ENCODE results near the gene CCDC12. TPM values are rescaled to one million over a fixed set of nuclear protein-coding genes. Genes with fewer than 3 reads are reported as not detected.

The CCDC12 gene
- total and polyA plus RNA-seq, 2 donors (not counting 1 experiment from before 2014, with no cell fraction given) = 84.0 to 97.3 TPM

- Histone ChIP-seq H2AFZ (ENCODE audit: insufficient read depth, low read depth, low read length, poor library complexity, severe bottlenecking) (no peak overlapping the region), H3K4me2 (replicated peaks; ENCODE audit: low read depth, low read length, poor library complexity, severe bottlenecking) (no peak overlapping the region), H3K36me3 (replicated peaks in 1 of 2; ENCODE audit: control extremely low read depth in 1 of 2, control insufficient read depth in 1 of 2, extremely low read depth in 1 of 2, insufficient read depth in 2 of 2, low read length in 1 of 2) (peaks cover 0 to 57% of the 10 kb centered on the region in 2 experiments), H4K20me1 (ENCODE audit: control insufficient read depth, insufficient read depth, low read length, poor library complexity, severe bottlenecking) (no peaks in the 10 kb centered on the region), H3K27ac (ENCODE audit: low read length in 2 of 2) (no peak overlapping the region), H3K9me3 (ENCODE audit: control extremely low read depth in 1 of 3, control insufficient read depth in 2 of 3, insufficient read depth in 1 of 3, low read length in 2 of 3) (no peaks in the 10 kb centered on the region), H3K9ac (ENCODE audit: low read length) (no peak overlapping the region), H3K79me2 (ENCODE audit: control insufficient read depth, insufficient read depth, low read length) (no peaks in the 10 kb centered on the region), H3K4me1 (ENCODE audit: control insufficient read depth in 2 of 2, insufficient read depth in 2 of 2, low read length in 2 of 2) (peaks cover 6 to 17% of the 10 kb centered on the region in 2 donors), H3K27me3 (replicated peaks in 1 of 4; ENCODE audit: control extremely low read depth in 1 of 4, control insufficient read depth in 3 of 4, insufficient read depth in 4 of 4, low read length in 3 of 4) (no peaks in the 10 kb centered on the region), H3K4me3 (ENCODE audit: control extremely low read depth in 1 of 5, extremely low read depth in 1 of 5, insufficient read depth in 1 of 5, low read depth in 2 of 5, low read length in 4 of 5) (no peak overlapping the region)
- H3K4me1 Mint-ChIP-seq = peaks cover 9% of the 10 kb centered on the region
- ChIA-PET POLR2A (no interaction called here), CTCF (interaction anchor here (0.6 kb wide), 1 partner anchor 22 kb away, joined by 3 read pairs; no protein-coding TSS in a partner anchor)
- TF ChIP-seq CTCF (IDR thresholded peaks at IDR 0.05) (no peak), EZH2 (IDR thresholded peaks at IDR 0.05; ENCODE audit: borderline replicate concordance, insufficient read depth, low read depth, low read length, poor library complexity, severe bottlenecking) (no peak)
- no peaks in the 10 kb centered on the region for H3K9me3 Mint-ChIP-seq (ENCODE audit: insufficient read depth)
- ATAC-seq (ENCODE audit: low read depth) (no peak), DNase-seq (no peak)
- no peak overlapping the region for H3K27ac Mint-ChIP-seq
- H3K4me3 Mint-ChIP-seq = no peak overlapping the region
- H3K27me3 Mint-ChIP-seq = no peaks in the 10 kb centered on the region
- intact Hi-C loops (cut with micrococcal nuclease) = loop anchor here (5.0 kb wide), 1 partner anchor 313 kb away; the partner anchor contains the start of gene ALS2CL
- WGBS (ENCODE audit: insufficient coverage) = 95% methylated on average over 32 of the region's 32 CpGs
These were observed 28.9 kb upstream of the CCDC12 start for GRCh38 chr3:47005212-47006144.

Data from B cell (primary cell).